ENCODE data around the gene OCIAD2. TPM values are rescaled to one million over a fixed set of nuclear protein-coding genes. Genes with fewer than 3 reads are reported as not detected.

Gene OCIAD2
- total RNA-seq, 2 donors from 2014 or later: 3.0 to 7.3 TPM

GRCh38 chr4:48904101-48904500, 2.5 kb downstream of the OCIAD2 start:
- Histone ChIP-seq H3K27me3 (no peaks in the 10 kb centered on the region), H3K4me1 (peaks cover 18% of the 10 kb centered on the region), H3K27ac (no peak overlapping the region), H3K4me3 (no peak overlapping the region), H3K9me3 (no peaks in the 10 kb centered on the region), H3K36me3 (replicated peaks in 1 of 2; ENCODE audit: insufficient read depth in 1 of 2, low read depth in 2 of 2) (peaks cover 0 to 3% of the 10 kb centered on the region in 2 donors)
- no peak for ATAC-seq
- intact Hi-C loops (cut with DNase I): loop anchor here (10.0 kb wide), 1 partner anchor 319 kb away; no protein-coding TSS in a partner anchor
- WGBS, 2 donors: 90% methylated on average over 4 of the region's 4 CpGs
- TF ChIP-seq CTCF (IDR thresholded peaks at IDR 0.05) (no peak), POLR2A (IDR thresholded peaks at IDR 0.05) (no peak)
- DNase-seq: no peak

- Histone ChIP-seq H3K4me3 (no peak overlapping the region), H3K27me3 (no peaks in the 10 kb centered on the region), H3K36me3 (replicated peaks in 1 of 2; ENCODE audit: insufficient read depth in 1 of 2, low read depth in 2 of 2) (peaks cover 0 to 6% of the 10 kb centered on the region in 2 donors), H3K27ac (no peak overlapping the region), H3K9me3 (no peaks in the 10 kb centered on the region), H3K4me1 (peaks cover 18% of the 10 kb centered on the region)
- DNase-seq: no peak
- TF ChIP-seq CTCF (IDR thresholded peaks at IDR 0.05): no peak
- ATAC-seq: no peak
- intact Hi-C loops (cut with DNase I): loop anchor here (10.0 kb wide), 1 partner anchor 317 kb away; no protein-coding TSS in a partner anchor
These were observed 4.3 kb downstream of the OCIAD2 start for GRCh38 chr4:48902266-48902665.

- no peak overlapping the region for H3K4me3 ChIP-seq
- ATAC-seq (no peak), DNase-seq (no peak)
- intact Hi-C loops (cut with DNase I): loop anchor here (10.0 kb wide), 1 partner anchor 316 kb away; no protein-coding TSS in a partner anchor
- TF ChIP-seq CTCF (IDR thresholded peaks at IDR 0.05): no peak
- no peak for TF ChIP-seq POLR2A (IDR thresholded peaks at IDR 0.05)
- WGBS, 2 donors: 89 to 98% methylated on average over 4 of the region's 4 CpGs
- peaks cover 0 to 6% of the 10 kb centered on the region in 2 donors for H3K36me3 ChIP-seq (replicated peaks in 1 of 2; ENCODE audit: insufficient read depth in 1 of 2, low read depth in 2 of 2)
- H3K27ac ChIP-seq: no peak overlapping the region
- H3K4me1 ChIP-seq: peaks cover 13% of the 10 kb centered on the region
- no peaks in the 10 kb centered on the region for H3K9me3 ChIP-seq
- H3K27me3 ChIP-seq: no peaks in the 10 kb centered on the region
These were observed 5.4 kb downstream of the OCIAD2 start for GRCh38 chr4:48901196-48901595.

- no peak for TF ChIP-seq CTCF (IDR thresholded peaks at IDR 0.05)
- TF ChIP-seq POLR2A (IDR thresholded peaks at IDR 0.05): no peak
- no peaks in the 10 kb centered on the region for H3K27me3 ChIP-seq
- WGBS, 2 donors: 81 to 92% methylated on average over 4 of the region's 4 CpGs
- H3K9me3 ChIP-seq: no peaks in the 10 kb centered on the region
- H3K4me3 ChIP-seq: no peak overlapping the region
- H3K27ac ChIP-seq: no peak overlapping the region
- no peak for DNase-seq
- no peak for ATAC-seq
- intact Hi-C loops (cut with DNase I): loop anchor here (10.0 kb wide), 1 partner anchor 315 kb away; no protein-coding TSS in a partner anchor
- H3K4me1 ChIP-seq: peaks cover 4% of the 10 kb centered on the region
- H3K36me3 ChIP-seq (replicated peaks in 1 of 2; ENCODE audit: insufficient read depth in 1 of 2, low read depth in 2 of 2): peaks cover 0 to 8% of the 10 kb centered on the region in 2 donors
These were observed 6.6 kb downstream of the OCIAD2 start for GRCh38 chr4:48899950-48900349.

- no peak for ATAC-seq
- H3K4me3 ChIP-seq: no peak overlapping the region
- TF ChIP-seq POLR2A (IDR thresholded peaks at IDR 0.05): no peak
- no peak for TF ChIP-seq CTCF (IDR thresholded peaks at IDR 0.05)
- 69 to 73% methylated on average over 1 of the region's 1 CpG for WGBS, 2 donors
- no peaks in the 10 kb centered on the region for H3K9me3 ChIP-seq
- H3K27me3 ChIP-seq: no peaks in the 10 kb centered on the region
- DNase-seq: no peak
- no peak overlapping the region for H3K27ac ChIP-seq
- no peaks in the 10 kb centered on the region for H3K4me1 ChIP-seq
- intact Hi-C loops (cut with DNase I): no loop called here
- H3K36me3 ChIP-seq (replicated peaks in 1 of 2; ENCODE audit: insufficient read depth in 1 of 2, low read depth in 2 of 2): peaks cover 0 to 8% of the 10 kb centered on the region in 2 donors
These were observed 7.2 kb downstream of the OCIAD2 start for GRCh38 chr4:48899432-48899749.
